MM.1S (cell line): ENCODE data around the gene OR52I2.

Experiments
- EZH2 ChIP-seq: fragments of 300-600 bp; sonication (generic); optimal IDR thresholded peaks from 2 replicates; pipeline ENCODE3; 2017; ENCODE audit warnings: low read depth, mild to moderate bottlenecking, antibody characterized with exemption, low read length, mixed read lengths
- TF ChIP-seq, protein P1 (sequence below): fragments of 300-600 bp; sonication (generic); IDR thresholded peaks from 2 replicates; pipeline ENCODE4 v1.5.1; 2016; ENCODE audit warnings: antibody characterized with exemption, low read length, mixed read lengths

DNA sequence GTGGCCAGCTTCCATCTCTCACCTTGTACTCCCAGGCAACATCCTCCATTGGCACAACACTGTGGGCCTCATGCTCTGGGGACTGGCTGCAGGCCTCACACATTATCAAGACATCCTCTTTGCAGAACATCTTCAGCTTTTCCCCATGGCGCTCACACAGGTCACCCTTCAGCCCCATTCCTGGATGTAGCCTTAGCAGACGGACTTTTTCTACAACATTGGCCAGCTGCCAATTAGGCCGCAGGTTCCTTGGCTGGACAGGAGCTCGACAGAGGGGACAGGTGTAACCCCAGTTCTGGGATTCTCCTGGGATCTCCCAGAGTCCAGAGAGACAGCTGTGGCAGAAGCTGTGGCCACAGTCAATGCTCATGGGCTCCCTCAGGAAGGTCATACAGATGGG is 23.5 kb downstream of the OR52I2 start:
- TF ChIP-seq, protein P1, sequence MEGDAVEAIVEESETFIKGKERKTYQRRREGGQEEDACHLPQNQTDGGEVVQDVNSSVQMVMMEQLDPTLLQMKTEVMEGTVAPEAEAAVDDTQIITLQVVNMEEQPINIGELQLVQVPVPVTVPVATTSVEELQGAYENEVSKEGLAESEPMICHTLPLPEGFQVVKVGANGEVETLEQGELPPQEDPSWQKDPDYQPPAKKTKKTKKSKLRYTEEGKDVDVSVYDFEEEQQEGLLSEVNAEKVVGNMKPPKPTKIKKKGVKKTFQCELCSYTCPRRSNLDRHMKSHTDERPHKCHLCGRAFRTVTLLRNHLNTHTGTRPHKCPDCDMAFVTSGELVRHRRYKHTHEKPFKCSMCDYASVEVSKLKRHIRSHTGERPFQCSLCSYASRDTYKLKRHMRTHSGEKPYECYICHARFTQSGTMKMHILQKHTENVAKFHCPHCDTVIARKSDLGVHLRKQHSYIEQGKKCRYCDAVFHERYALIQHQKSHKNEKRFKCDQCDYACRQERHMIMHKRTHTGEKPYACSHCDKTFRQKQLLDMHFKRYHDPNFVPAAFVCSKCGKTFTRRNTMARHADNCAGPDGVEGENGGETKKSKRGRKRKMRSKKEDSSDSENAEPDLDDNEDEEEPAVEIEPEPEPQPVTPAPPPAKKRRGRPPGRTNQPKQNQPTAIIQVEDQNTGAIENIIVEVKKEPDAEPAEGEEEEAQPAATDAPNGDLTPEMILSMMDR: no peak
- TF ChIP-seq EZH2: no peak
